Stimulated activated CD4-positive, alpha-beta T cell treated with anti-CD3 and anti-CD28 coated beads, Interleukin-12 subunit alpha, Interleukin-12 subunit beta, amount 100 ng/mL, for 48 hours (primary cell): ENCODE measurements around the gene R3HDM2.
A peak's percentile ranks its signal among the peaks of the same experiment; 100 is the strongest.

ENCODE experiments used
- DNase-seq, 3 donors: peaks; one replicate each; pipeline ENCODE4 v3.0.0-alpha.2; 2020; ENCODE audit warnings: low read depth in 2 of 3, low spot score in 1 of 3

The R3HDM2 gene

DNA sequence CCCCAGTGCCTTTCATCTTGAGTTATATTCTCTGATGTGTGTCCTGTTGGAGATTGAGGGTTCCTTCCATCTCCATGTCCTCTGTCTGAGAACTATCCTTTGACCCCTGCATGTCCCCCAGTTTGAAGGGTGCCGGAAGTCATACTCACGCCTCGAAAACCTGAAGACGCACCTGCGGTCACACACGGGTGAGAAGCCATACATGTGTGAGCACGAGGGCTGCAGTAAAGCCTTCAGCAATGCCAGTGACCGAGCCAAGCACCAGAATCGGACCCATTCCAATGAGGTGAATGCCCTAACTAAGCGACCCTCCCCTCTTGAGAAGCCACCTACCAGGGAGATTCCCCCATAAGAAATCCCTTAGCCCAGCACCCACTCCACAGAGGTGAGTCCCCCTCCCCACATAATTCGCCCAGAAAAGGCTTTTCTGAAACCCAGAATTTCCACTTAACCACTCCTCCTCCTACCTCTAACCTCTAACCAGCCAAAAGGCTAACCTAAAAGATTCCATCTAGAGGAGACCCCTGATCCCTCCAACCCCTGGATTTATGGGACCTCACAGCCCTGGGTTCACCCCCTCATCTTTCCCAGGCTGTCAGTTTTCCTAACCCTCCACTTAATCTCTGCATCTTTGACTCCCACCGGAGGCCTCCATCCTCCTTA, 36.5 kb upstream of the R3HDM2 start:
- DNase-seq = no peak

DNA sequence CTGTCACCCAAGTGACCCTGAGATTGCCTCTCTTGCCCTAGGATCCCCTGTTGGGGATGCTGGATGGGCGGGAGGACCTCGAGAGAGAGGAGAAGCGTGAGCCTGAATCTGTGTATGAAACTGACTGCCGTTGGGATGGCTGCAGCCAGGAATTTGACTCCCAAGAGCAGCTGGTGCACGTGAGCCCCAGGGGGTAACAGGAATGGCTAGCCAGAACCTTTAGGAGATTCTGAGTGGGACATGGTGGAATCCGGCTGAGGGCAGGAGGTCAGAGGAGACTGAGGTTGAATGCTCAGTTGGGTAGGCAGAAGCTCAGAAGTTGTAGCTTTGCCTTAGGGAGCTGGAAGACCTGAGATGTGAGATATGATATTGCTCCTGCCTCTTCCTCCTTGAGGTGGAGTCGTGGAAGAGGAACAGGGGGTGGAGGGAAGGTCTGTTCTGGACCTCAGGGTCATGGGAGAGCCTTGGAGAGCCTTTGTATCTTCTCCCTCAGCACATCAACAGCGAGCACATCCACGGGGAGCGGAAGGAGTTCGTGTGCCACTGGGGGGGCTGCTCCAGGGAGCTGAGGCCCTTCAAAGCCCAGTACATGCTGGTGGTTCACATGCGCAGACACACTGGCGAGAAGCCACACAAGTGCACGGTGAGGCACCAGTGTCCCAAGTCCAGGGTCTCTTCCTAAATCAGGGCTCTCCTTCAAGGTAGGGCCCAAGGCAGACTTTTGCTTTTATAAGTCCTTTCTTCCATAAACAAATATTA, 35.1 kb upstream of the R3HDM2 start:
- no peak for DNase-seq

DNA sequence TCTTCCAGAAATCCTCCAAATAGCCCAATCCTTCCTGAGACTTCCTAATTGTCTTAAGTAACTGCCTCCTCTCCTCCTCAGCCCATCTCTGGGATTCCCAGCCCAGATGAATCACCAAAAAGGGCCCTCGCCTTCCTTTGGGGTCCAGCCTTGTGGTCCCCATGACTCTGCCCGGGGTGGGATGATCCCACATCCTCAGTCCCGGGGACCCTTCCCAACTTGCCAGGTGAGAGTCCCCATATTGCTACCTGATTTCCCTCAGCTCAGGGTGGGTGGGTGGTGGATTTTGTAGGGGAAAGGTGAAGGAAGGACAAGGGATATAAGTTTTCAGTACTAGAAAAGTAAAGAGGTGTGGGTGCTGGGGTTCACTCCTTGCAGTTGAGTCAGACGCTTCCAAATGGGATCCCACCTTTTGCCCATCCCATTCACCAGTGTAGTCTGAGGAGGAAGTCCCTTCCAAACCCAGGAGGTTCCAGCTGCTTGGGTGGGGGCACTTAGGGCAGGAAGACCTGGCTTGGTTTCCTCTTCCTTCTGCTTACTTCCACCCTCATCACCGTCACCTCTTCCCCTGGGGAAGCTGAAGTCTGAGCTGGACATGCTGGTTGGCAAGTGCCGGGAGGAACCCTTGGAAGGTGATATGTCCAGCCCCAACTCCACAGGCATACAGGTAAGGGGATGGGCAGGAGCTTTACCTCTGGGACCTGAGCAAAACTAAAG, 34.3 kb upstream of the R3HDM2 start:
- DNase-seq = no peak

DNA sequence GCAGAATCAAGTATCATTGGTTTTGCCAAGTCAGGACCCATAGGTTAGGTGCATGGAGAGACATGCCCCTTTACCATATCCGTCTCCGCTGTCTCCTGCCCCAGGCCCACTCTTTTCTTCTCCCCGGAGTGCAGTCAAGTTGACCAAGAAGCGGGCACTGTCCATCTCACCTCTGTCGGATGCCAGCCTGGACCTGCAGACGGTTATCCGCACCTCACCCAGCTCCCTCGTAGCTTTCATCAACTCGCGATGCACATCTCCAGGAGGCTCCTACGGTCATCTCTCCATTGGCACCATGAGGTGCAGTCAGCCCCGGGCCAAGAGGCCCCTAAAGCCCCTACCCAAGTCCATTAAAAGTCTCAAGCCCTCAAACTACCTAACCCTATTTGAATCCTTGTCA, 33.7 kb upstream of the R3HDM2 start:
- no peak for DNase-seq

DNA sequence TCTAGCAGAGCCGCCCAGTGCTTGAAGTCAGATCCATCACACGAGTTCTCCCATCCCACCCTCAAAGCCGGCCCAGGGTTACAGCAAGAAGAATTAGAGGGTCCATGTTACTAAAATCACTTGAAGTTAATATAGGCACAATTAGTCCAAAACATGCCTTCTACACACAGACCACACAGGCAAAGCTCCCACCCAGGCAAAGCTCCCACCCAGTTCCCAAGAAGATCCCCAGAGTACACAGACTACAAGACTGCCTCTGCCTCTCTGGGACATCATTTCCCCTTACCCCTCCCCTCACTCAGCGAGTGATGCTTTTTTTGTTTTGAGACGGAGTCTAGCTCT, 32.0 kb upstream of the R3HDM2 start:
- no peak for DNase-seq

DNA sequence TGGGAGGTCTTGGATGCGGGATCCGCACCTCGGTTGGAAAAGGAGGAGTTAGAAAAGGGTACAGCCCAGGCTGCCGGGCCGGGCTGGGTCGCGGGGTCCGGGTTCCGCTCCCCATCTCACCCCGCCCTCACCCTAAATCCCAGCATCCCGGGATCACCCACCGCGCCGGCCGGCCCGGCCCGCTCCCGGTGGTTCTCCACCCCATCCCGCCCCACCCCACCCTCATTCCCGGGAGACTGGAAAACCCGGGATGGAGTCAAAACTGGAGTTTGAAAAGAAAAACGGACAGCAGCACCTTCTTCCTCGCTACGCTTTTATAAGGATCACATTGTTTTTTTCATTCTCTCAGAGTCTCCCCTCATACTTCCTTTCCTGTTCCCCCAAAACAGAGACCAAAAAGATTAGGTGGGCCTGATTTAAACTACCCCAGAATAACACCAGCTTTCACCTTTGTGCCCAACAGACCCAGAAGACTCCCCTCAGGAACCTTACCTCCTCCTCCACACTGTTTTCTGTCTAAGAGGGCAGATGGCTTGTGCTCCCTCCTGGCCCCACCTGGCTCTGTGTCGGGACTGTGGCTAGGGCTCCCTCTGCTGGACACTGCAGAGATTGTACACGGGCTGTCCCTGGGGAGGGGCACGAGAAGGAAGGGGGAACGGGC, 31.5 kb upstream of the R3HDM2 start:
- DNase-seq = peak; percentile 85 to 90 (median 88)

DNA sequence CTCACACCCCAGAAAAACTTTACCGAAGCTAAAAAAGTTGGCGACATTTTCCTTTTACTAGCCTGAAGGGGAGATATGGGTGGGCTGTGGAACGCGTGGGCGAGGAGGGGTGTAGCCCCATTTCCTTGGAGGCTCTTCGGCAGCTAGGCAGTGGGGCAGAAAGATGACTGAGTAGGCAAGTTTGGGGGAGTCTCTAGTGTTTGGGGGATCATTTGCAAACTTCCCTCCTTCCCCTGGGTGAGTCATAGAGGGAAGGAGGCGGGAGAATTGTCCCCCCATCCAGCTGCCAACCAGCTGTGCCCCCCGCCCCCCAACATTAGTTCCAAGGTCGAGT, 31.0 kb upstream of the R3HDM2 start:
- no peak for DNase-seq

DNA sequence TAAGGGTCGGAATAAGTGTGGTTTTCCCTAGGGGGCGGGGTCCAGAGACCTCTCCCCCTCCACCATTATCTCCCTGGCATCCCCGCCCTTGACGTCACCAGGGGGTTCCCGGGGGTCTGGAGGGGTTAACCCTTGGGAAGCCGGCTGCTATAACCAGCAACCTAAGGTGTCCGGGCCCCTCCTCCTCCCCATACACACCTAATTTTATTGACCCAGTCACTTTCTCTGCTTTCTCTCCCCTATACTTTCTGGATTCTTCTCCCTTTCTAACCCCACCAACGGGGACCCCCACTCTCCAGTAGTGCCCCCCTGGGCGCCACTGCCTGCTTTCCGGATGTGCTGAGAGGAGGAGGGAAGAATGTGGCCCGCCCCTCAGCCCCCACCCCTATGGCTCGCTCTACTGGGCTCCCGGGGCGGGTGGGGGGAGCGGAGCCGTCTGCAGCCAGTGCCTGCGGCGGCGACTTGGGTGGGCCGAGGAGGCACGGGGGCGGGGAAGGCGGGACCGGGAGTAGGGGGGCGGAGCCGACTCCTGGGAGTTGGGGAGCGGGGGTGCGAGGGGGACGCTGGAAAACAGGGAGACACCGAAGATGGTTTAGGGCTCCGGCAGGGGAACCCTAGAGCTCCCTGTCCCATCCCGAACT, 30.6 kb upstream of the R3HDM2 start:
- DNase-seq = no peak

DNA sequence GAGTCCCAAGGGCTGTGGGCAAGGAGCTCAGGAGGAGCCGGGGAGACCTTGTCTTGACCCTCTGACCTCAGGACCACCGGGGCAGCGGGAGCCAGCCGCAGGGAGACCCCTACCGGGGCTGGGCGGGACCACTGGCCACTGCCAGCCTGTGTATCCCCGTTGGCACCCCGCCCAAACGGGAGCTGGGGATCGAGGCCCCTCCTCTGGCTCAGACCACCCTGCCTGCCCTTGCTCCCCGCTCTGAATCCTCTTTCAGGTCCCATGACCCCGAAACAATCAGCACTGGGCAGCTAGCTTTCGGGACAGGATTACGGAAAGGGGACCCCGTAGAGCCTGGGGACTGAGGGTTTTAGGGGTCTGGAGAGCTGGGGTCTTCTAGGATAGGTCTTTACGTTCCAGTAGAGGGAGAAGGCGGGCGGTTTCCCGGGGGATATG, 30.0 kb upstream of the R3HDM2 start:
- no peak for DNase-seq

DNA sequence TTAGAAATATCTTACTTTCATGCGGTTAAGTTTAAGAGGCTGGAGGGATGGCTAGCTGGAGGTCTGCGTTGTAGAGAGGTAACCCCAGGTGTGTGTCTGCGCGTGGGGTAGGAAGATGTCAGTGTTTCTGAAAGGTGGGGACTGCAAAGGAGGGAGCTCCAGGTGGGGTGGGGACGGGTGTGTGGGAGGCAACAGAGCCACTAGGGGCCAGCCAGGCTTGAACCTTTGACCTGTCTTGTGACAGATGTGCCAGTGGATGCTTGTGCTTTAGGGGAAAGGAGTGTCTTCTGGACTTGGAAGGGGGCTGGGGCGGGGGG, 29.6 kb upstream of the R3HDM2 start:
- DNase-seq = no peak

DNA sequence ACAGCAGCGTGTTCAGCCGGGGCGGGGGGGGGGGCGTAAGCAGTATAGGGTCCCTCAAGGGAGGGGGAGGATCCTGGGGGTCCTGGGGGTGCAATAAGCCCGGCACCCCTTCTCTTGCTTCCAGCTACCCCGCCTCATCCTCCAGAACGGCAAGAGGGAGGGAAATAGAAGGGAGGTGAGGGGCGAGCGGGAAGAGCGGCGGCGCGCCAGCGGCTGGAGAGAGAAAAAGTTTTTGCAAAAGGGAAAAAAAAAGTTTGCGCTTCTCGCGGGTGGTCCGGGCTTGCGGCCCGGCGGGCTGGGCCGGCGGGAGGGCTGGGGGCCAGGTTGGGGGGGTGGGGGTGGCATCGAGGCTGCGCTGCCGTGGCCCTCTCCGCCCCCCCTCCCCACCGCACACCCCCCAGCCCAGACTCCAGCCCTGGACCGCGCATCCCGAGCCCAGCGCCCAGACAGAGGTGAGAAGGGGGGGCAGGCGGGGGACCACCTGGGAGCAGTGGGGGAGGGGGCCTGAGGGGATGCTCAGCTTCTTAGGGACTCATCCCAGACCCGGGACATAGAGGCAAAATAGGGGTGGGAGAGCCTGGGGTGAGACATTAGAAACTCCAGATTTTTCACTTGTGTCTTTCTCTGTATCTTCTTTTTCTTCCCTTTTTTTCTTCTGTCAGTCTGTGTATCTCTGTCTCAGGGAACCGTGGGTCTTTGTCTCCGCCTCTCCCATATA, 29.1 kb upstream of the R3HDM2 start, which contains the start of gene GLI1:
GLI1 (plus strand) TSS at position 36 of the 718 bp plus-strand sequence. CDS start 3,907 bp downstream, outside the sequence.
- no peak for DNase-seq

DNA sequence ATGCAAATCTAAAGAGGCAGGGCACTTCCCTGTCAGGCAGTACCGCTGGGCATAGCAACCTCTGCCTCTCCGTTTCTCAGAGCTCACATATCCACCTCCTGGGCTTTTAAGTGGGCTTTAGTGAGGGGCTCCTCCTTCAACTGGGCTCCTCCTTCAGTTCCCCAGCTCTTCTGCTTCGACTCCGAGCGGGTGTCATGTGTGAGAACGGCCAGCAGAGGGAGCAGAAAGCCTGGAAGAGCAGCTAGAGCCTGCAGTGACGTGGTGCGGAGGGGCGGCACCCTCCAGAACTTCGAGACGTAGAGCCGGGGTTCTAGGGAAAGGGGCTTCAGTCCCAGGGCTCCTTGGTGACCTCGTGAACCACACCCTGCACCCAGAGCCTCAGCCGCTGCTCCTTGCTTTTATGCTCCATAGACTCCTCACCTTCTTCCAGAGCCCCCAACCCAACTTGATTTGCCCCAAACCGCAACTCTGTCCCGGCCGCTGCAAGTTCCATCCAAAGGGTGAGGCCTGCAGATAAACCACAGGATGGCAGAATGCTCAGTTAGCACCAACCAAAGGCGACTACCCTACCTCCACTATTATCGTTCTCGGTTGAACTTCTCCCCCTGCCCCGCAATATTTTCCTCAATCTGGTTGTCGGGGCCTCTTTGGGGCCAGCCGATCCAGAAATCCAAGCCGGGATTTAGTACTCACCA, 28.4 kb upstream of the R3HDM2 start:
- peak; percentile 91 to 98 (median 93) for DNase-seq

DNA sequence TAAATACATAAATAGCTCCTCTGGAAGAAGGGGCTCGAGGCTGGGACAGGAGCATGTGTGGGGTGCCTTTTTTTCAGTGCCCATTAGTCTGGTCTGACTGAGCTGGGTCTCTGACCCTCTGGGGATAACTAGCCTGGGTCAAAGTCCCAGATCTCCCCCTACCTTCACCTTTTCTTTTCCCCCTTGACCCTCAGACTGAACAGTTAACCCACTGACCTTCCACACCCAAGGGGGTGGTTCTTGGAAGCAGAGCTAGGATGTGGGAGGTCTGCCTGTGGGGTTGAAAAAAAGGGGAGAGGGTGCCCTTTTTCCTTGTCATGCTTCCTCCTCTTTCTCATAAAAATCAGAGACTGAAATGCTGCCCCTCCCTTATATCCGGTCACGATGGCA, 27.8 kb upstream of the R3HDM2 start:
- DNase-seq = no peak

DNA sequence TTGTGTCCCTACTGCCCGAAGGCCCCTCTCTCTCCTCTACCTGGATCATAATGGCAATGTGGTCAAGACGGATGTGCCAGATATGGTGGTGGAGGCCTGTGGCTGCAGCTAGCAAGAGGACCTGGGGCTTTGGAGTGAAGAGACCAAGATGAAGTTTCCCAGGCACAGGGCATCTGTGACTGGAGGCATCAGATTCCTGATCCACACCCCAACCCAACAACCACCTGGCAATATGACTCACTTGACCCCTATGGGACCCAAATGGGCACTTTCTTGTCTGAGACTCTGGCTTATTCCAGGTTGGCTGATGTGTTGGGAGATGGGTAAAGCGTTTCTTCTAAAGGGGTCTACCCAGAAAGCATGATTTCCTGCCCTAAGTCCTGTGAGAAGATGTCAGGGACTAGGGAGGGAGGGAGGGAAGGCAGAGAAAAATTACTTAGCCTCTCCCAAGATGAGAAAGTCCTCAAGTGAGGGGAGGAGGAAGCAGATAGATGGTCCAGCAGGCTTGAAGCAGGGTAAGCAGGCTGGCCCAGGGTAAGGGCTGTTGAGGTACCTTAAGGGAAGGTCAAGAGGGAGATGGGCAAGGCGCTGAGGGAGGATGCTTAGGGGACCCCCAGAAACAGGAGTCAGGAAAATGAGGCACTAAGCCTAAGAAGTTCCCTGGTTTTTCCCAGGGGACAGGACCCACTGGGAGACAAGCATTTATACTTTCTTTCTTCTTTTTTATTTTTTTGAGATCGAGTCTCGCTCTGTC, 26.1 kb upstream of the R3HDM2 start:
- no peak for DNase-seq

DNA sequence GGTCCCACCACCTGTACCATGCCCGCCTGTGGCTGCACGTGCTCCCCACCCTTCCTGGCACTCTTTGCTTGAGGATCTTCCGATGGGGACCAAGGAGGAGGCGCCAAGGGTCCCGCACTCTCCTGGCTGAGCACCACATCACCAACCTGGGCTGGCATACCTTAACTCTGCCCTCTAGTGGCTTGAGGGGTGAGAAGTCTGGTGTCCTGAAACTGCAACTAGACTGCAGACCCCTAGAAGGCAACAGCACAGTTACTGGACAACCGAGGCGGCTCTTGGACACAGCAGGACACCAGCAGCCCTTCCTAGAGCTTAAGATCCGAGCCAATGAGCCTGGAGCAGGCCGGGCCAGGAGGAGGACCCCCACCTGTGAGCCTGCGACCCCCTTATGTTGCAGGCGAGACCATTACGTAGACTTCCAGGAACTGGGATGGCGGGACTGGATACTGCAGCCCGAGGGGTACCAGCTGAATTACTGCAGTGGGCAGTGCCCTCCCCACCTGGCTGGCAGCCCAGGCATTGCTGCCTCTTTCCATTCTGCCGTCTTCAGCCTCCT, 25.4 kb upstream of the R3HDM2 start:
- DNase-seq = no peak

DNA sequence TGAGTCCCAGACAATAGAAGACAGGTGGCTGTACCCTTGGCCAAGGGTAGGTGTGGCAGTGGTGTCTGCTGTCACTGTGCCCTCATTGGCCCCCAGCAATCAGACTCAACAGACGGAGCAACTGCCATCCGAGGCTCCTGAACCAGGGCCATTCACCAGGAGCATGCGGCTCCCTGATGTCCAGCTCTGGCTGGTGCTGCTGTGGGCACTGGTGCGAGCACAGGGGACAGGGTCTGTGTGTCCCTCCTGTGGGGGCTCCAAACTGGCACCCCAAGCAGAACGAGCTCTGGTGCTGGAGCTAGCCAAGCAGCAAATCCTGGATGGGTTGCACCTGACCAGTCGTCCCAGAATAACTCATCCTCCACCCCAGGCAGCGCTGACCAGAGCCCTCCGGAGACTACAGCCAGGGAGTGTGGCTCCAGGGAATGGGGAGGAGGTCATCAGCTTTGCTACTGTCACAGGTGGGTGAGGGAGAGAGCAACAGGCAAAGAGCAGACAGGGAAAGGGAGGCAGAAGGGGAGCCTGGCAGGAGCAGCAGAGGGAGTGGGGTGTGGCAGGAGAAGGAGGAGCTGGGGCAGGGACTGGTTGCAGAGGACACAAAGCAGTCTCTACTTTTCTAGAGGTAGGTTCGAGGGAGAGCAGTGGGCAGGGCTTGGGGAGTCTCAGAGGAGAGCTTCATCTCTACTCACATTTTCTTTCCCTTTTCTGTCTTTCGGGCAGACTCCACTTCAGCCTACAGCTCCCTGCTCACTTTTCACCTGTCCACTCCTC, 24.7 kb upstream of the R3HDM2 start:
- no peak for DNase-seq

DNA sequence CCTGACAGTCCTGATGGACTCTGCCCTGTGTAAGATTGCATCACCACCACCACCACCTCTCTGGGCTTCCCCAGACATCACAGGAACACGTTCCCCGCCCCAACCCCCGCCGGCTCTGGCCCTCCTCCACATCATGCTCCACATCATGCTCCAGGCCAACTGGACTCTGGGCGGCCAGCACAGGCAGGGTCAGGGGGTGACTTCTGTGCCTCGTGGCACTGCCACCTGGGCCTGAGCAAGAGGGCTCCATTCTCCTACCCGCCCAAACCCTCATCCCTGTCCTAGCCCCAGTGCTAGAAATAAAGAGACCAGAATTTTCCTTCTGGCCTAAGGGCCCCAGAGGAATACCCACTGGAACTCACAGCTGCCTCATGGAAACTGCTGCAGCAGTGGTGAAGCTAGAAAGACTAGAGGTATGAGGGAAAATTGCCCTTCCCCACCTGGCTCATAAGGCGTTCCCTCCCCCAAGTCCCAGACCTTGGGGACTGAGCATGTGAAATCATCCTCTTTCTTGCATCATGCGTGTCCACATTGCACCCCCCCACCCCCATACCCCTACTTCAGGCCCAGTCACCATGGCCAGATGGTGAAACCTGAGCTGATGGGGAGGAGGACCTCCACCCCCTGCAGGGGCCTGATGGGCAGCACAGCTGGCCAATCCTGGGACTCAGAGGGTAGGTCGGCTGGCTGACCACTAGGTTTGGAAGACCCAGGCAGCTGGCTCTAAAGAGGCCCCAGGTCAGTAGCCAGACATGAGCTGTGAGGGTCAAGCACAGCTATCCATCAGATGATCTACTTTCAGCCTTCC, 23.9 kb upstream of the R3HDM2 start, which contains the start of gene INHBE:
INHBE (plus strand) TSS at position 742 of the 808 bp plus-strand sequence. CDS start 230 bp downstream, outside the sequence.
- DNase-seq = no peak

DNA sequence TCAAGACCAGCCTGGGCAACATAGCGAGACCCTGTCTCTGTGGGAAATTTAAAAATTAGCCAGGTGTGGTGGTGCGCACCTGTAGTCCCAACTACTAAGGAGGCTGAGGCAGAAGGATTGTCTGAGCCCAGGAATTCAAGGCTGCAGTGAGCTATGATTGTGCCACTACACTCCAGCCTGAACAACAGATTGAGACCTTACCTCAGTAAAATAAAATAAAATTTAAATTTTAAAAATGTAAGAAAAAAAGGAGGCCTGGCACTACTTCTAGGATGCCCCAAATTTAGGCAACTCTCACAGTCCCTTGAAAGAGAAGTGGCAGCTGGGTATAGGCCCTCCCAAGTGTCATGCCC, 23.3 kb upstream of the R3HDM2 start:
- no peak for DNase-seq
